H1 (cell line): ENCODE measurements around the gene GJC2.

ENCODE experiments used
- BACH1 ChIP-seq: IDR thresholded peaks from 2 replicates; pipeline ENCODE4 v1.6.1; 2012; ENCODE audit warnings: low read length, improper control_type of control experiment
- GABPA ChIP-seq: IDR thresholded peaks from 2 replicates; pipeline ENCODE4 v1.6.1; 2011; ENCODE audit warnings: mild to moderate bottlenecking, low read length, moderate library complexity, borderline replicate concordance; ENCODE audit not compliant: insufficient read depth
- POLR2A ChIP-seq, 2 experiments: IDR thresholded peaks; 1 replicate in 1 of 2; 2 replicates in 1 of 2; pipeline ENCODE4 v1.6.1; 2011; ENCODE audit warnings: low read depth in 2 of 2, low read length in 2 of 2, mild to moderate bottlenecking in 2 of 2; ENCODE audit errors: control extremely low read depth in 1 of 2
- POLR2AphosphoS5 ChIP-seq: IDR thresholded peaks from 2 replicates; pipeline ENCODE4 v1.6.1; 2011; ENCODE audit warnings: low read depth, low read length
- RFX5 ChIP-seq: IDR thresholded peaks from 2 replicates; pipeline ENCODE4 v1.6.1; 2011; ENCODE audit warnings: low read depth, low read length, improper control_type of control experiment, borderline replicate concordance
- RNF2 ChIP-seq: fragments of 200-900, 300-1000 bp; sonication (generic); IDR thresholded peaks from 2 replicates; pipeline ENCODE4 v1.7.1; 2016; ENCODE audit warnings: borderline replicate concordance, low read depth, mild to moderate bottlenecking, antibody characterized with exemption, low read length; ENCODE audit not compliant: poor library complexity, severe bottlenecking; ENCODE audit errors: missing control alignments
- SIN3A ChIP-seq, 2 experiments: IDR thresholded peaks in 1 of 2; conservative IDR thresholded peaks in 1 of 2; 2 replicates each; pipeline ENCODE4 v1.6.1; 2011 to 2012; ENCODE audit warnings: low read length in 2 of 2, improper control_type of control experiment in 1 of 2, low read depth in 1 of 2, mild to moderate bottlenecking in 1 of 2
- SP4 ChIP-seq: IDR thresholded peaks from 2 replicates; pipeline ENCODE4 v1.6.1; 2012; ENCODE audit warnings: low read length, inconsistent platforms
- TAF1 ChIP-seq: IDR thresholded peaks from 2 replicates; pipeline ENCODE4 v1.6.1; 2011; ENCODE audit warnings: mild to moderate bottlenecking, low read depth, low read length
- TCF12 ChIP-seq: IDR thresholded peaks from 2 replicates; pipeline ENCODE4 v1.6.1; 2011; ENCODE audit warnings: low read depth, mild to moderate bottlenecking, low read length
- TF ChIP-seq, protein P1 (sequence below), 3 experiments: IDR thresholded peaks; 1 replicate in 2 of 3; 2 replicates in 1 of 3; pipeline versions ENCODE4 v1.5.1 to v1.6.1; 2011; ENCODE audit warnings: low read length in 3 of 3, mild to moderate bottlenecking in 3 of 3, inconsistent platforms in 2 of 3, low read depth in 1 of 3, moderate library complexity in 1 of 3; ENCODE audit not compliant: insufficient read depth in 1 of 3; ENCODE audit errors: control extremely low read depth in 1 of 3
- TF ChIP-seq, protein P2 (sequence below): IDR thresholded peaks from 2 replicates; pipeline ENCODE4 v1.6.1; 2011; ENCODE audit warnings: low read length, improper control_type of control experiment

DNA sequence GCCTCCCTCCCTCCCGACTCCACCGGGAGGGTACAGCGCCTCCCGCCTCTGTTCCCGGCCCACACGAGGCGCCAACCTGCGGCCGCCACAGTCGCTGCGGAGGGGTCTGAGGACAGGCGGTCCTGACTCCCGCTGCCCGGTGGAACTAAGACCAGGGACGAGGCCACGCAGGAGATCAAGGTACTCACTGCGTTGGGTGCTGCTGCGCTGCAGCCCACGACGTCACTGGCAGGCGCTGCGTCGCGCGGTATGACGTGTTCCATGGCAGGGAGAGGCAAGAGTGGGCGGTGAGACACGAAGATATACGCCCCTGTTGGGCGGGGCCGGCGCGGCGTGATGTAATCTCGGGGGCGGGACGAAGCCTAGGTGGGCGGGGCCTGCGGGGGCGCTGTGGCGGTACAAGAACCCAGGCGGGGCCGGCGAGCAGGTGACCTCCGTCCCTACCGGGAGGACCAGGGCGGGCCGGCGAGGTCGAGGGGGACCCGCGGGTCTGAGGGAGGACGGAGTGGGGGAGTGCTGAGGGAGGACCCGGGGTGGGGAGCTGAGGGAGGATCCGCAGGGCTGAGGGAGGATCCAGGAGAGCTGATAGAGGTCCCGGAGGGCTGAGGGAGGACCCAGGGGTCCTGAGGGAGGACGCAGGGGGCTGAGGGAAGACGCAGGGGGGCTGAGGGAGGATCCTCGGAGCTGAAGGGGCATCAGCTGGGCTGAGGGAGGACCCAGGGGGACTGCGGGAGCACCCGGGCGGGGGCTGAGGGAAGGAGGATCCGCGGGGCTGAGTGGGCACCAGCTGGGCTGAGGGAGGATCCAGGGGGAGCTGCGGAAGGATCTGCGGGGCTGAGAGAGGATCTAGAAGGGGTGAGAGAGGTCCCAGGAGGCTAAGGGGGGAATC lies 40.4 kb upstream of the GJC2 start, which contains the start of gene MRPL55:
- TF ChIP-seq TAF1 = peak; percentile 84
- TF ChIP-seq POLR2A (IDR thresholded peaks at IDR 0.05; ENCODE audit: control extremely low read depth in 1 of 2, low read depth in 2 of 2, low read length in 2 of 2) = peak in 1 of 2 experiments; percentile 86; a peak in 2 of 3 replicates
- TF ChIP-seq, protein P1, sequence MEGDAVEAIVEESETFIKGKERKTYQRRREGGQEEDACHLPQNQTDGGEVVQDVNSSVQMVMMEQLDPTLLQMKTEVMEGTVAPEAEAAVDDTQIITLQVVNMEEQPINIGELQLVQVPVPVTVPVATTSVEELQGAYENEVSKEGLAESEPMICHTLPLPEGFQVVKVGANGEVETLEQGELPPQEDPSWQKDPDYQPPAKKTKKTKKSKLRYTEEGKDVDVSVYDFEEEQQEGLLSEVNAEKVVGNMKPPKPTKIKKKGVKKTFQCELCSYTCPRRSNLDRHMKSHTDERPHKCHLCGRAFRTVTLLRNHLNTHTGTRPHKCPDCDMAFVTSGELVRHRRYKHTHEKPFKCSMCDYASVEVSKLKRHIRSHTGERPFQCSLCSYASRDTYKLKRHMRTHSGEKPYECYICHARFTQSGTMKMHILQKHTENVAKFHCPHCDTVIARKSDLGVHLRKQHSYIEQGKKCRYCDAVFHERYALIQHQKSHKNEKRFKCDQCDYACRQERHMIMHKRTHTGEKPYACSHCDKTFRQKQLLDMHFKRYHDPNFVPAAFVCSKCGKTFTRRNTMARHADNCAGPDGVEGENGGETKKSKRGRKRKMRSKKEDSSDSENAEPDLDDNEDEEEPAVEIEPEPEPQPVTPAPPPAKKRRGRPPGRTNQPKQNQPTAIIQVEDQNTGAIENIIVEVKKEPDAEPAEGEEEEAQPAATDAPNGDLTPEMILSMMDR (IDR thresholded peaks at IDR 0.05; ENCODE audit: control extremely low read depth in 1 of 3, insufficient read depth in 1 of 3, low read depth in 1 of 3, low read length in 3 of 3) = no peak
- no peak for TF ChIP-seq TCF12
- TF ChIP-seq GABPA = no peak
- peak; percentile 98 for TF ChIP-seq POLR2AphosphoS5
- TF ChIP-seq SIN3A (conservative IDR thresholded peaks at IDR 0.05 in 1 of 2, IDR thresholded peaks at IDR 0.05 in 1 of 2; ENCODE audit: low read depth in 1 of 2, low read length in 2 of 2) = peak; percentile 49 to 84; a peak in 2 of 4 replicates
- TF ChIP-seq BACH1 = no peak
- no peak for TF ChIP-seq RFX5
- TF ChIP-seq SP4 = peak; percentile 93
- TF ChIP-seq RNF2 = no peak
- TF ChIP-seq, protein P2, sequence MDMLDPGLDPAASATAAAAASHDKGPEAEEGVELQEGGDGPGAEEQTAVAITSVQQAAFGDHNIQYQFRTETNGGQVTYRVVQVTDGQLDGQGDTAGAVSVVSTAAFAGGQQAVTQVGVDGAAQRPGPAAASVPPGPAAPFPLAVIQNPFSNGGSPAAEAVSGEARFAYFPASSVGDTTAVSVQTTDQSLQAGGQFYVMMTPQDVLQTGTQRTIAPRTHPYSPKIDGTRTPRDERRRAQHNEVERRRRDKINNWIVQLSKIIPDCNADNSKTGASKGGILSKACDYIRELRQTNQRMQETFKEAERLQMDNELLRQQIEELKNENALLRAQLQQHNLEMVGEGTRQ = peak; percentile 16; the same call in 1 of the 2 replicates
